ENCODE results near the gene TSPAN15.

GRCh38 chr10:69437321-69438259, 13.7 kb upstream of the TSPAN15 start:
- TF ChIP-seq CTCF (IDR thresholded peaks at IDR 0.05) (no peak), NR2C2 (CRISPR knock-in tag; IDR thresholded peaks at IDR 0.05) (no peak), CREM (CRISPR knock-in tag; IDR thresholded peaks at IDR 0.05) (no peak), TP53 (CRISPR knock-in tag; IDR thresholded peaks at IDR 0.05) (no peak), ATF3 (CRISPR knock-in tag; conservative IDR thresholded peaks at IDR 0.05) (no peak), NFE2L1 (CRISPR knock-in tag; IDR thresholded peaks at IDR 0.05) (no peak), FOXP4 (CRISPR knock-in tag; IDR thresholded peaks at IDR 0.05) (no peak), FOXP1 (CRISPR knock-in tag; IDR thresholded peaks at IDR 0.05; ENCODE audit: borderline replicate concordance) (no peak), ZNF138 (CRISPR knock-in tag; conservative IDR thresholded peaks at IDR 0.05) (no peak), ZNF512 (CRISPR knock-in tag; IDR thresholded peaks at IDR 0.05; ENCODE audit: borderline replicate concordance) (no peak), ZNF425 (CRISPR knock-in tag; conservative IDR thresholded peaks at IDR 0.05) (no peak)

Measured in WTC11 (cell line).